K562 (cell line): Measurements from ENCODE around the gene CSNK2A1. TPM values are rescaled to one million over a fixed set of nuclear protein-coding genes. Genes with fewer than 3 reads are reported as not detected.
A peak's percentile ranks its signal among the peaks of the same experiment; 100 is the strongest.

Experiments used
- CUX1 ChIP-seq: fragments of 200-800 bp; sonication (Bioruptor generic); IDR thresholded peaks from 2 replicates; pipeline ENCODE4 v1.6.1; 2016; ENCODE audit warnings: missing genetic modification characterization, missing compliant biosample characterization
- EP400 ChIP-seq: fragments of 450-650 bp; IDR thresholded peaks from 2 replicates; pipeline ENCODE4 v1.6.1; 2017; ENCODE audit warnings: antibody characterized with exemption, mild to moderate bottlenecking, moderate library complexity
- ETS1 ChIP-seq: conservative IDR thresholded peaks from 2 replicates; pipeline ENCODE4 v1.6.1; 2011; ENCODE audit warnings: low read depth, mild to moderate bottlenecking, low read length; ENCODE audit not compliant: control insufficient read depth
- FOXK1 ChIP-seq: sonication (generic); formaldehyde crosslinking; IDR thresholded peaks from 2 replicates; pipeline ENCODE4 v1.8.0; 2022; ENCODE audit warnings: missing genetic modification reagents, mild to moderate bottlenecking, borderline replicate concordance
- GATAD2A ChIP-seq: fragments of 450-650 bp; IDR thresholded peaks from 2 replicates; pipeline ENCODE4 v1.6.1; 2017
- KDM4B ChIP-seq, 2 experiments: fragments of 450-650 bp in 1 of 2; sonication (generic) in 1 of 2; IDR thresholded peaks; 2 replicates each; pipeline ENCODE4 v1.6.1; 2016 to 2017; ENCODE audit warnings: borderline replicate concordance in 2 of 2, antibody characterized with exemption in 1 of 2, low read depth in 1 of 2, mild to moderate bottlenecking in 1 of 2
- MED1 ChIP-seq: sonication (generic); formaldehyde crosslinking; IDR thresholded peaks from 2 replicates; pipeline ENCODE4 v1.8.1; 2023; ENCODE audit warnings: missing genetic modification reagents, borderline replicate concordance
- MYBL2 ChIP-seq, 2 experiments: fragments of 450-650 bp in 1 of 2; sonication (generic) in 1 of 2; formaldehyde crosslinking in 1 of 2; IDR thresholded peaks; 2 replicates each; pipeline versions ENCODE4 v1.6.1 to v1.8.1; 2017 to 2022; ENCODE audit warnings: borderline replicate concordance in 1 of 2, inconsistent platforms in 1 of 2, low read depth in 1 of 2, mild to moderate bottlenecking in 1 of 2, missing genetic modification reagents in 1 of 2, moderate library complexity in 1 of 2
- NR2C1 ChIP-seq, 2 experiments: fragments of 450-650 bp; IDR thresholded peaks; 2 replicates each; pipeline ENCODE4 v1.6.1; 2017; ENCODE audit warnings: mild to moderate bottlenecking in 2 of 2, antibody characterized with exemption in 1 of 2, inconsistent platforms in 1 of 2, missing compliant biosample characterization in 1 of 2, missing genetic modification characterization in 1 of 2
- POU5F1 ChIP-seq: fragments of 150-350 bp; IDR thresholded peaks from 2 replicates; pipeline ENCODE4 v1.6.1; 2014; ENCODE audit warnings: borderline replicate concordance, low read length, low read depth, mild to moderate bottlenecking; ENCODE audit not compliant: partially characterized antibody
- PRDM10 ChIP-seq: fragments of 450-650 bp; IDR thresholded peaks from 2 replicates; pipeline ENCODE4 v1.6.1; 2018; ENCODE audit not compliant: partially characterized antibody
- TEAD2 ChIP-seq: fragments of 450-650 bp; IDR thresholded peaks from 2 replicates; pipeline ENCODE4 v1.6.1; 2016; ENCODE audit warnings: missing genetic modification characterization, control low read depth, missing compliant biosample characterization
- TFAP4 ChIP-seq: sonication (generic); formaldehyde crosslinking; IDR thresholded peaks from 2 replicates; pipeline ENCODE4 v1.8.0; 2022; ENCODE audit warnings: missing genetic modification reagents, mild to moderate bottlenecking, moderate library complexity, borderline replicate concordance
- ZC3H8 ChIP-seq: fragments of 450-650 bp; IDR thresholded peaks from 2 replicates; pipeline ENCODE4 v1.6.1; 2017
- ZNF316 ChIP-seq: fragments of 450-650 bp; IDR thresholded peaks from 2 replicates; pipeline ENCODE4 v1.6.1; 2016
- polyA plus RNA-seq, 8 experiments: library from polyadenylated mRNA; depleted of rRNA in 4 of 8; stranded (reverse) in 5 of 8; unstranded in 3 of 8; fragments of >200 nt; fragmentation: Nextera tagmentation in 2 of 8; fragmentation: Illumina TruSeq in 1 of 8; extraction: Ambion mirVana in 2 of 8; extraction: Trizol in 1 of 8; gene quantifications; 2 replicates each; pipeline versions ENCODE4 v1.2.1 to v1.2.3, GENCODE V29; 2011 to 2014; ENCODE audit warnings: inconsistent platforms in 1 of 8, missing spikeins in 1 of 8
- total RNA-seq, 7 experiments: library from RNA; depleted of rRNA in 6 of 7; stranded (reverse); fragments of >200 nt in 6 of 7; fragmentation: Illumina TruSeq in 2 of 7; extraction: Trizol in 2 of 7; gene quantifications; 2 replicates each; pipeline versions ENCODE4 v1.2.1 to v1.2.3, GENCODE V29; 2011 to 2021; ENCODE audit warnings: low replicate concordance in 1 of 7

The CSNK2A1 gene
- total and polyA plus RNA-seq, 9 of the 15 experiments (the other 6 are each of a cell fraction or from before 2014, with no cell fraction given), result 71.0 to 251 (median 103) TPM

- TF ChIP-seq ETS1 (peak; percentile 40; the same call in 1 of the 2 replicates), FOXK1 (no peak), KDM4B (IDR thresholded peaks at IDR 0.05; ENCODE audit: borderline replicate concordance in 2 of 2, low read depth in 1 of 2) (no peak), CUX1 (CRISPR knock-in tag) (peak; percentile 52; the same call in 1 of the 2 replicates), GATAD2A (no peak), MYBL2 (IDR thresholded peaks at IDR 0.05; ENCODE audit: low read depth) (no peak), MYBL2 (CRISPR knock-in tag; IDR thresholded peaks at IDR 0.05; ENCODE audit: borderline replicate concordance) (no peak), TFAP4 (CRISPR knock-in tag) (peak; percentile 70; the same call in 1 of the 2 replicates), MED1 (no peak), EP400 (no peak), POU5F1 (no peak), ZNF316 (peak; percentile 87), TEAD2 (tag) (no peak), NR2C1 (IDR thresholded peaks at IDR 0.05) (no peak), NR2C1 (tag; IDR thresholded peaks at IDR 0.05) (no peak), PRDM10 (no peak), ZC3H8 (no peak)
Observed at GRCh38 chr20:462199-462991, 81.2 kb downstream of the CSNK2A1 start, which contains the start of gene TBC1D20 (continued).
